Jurkat, Clone E6-1 (cell line): ENCODE data around the gene DLX2. TPM values are rescaled to one million over a fixed set of nuclear protein-coding genes. Genes with fewer than 3 reads are reported as not detected.
"Not testable (repeated sequence)": the region's sequence is repeated elsewhere in the genome, so short reads cannot be mapped to it uniquely, and the experiment has no call there.

Experiments used
- DNase-seq: peaks from one replicate; pipeline ENCODE4 v3.0.0-alpha.2; 2011; ENCODE audit warnings: low read depth, low spot score
- H3K4me3 ChIP-seq: 2 replicates; pipeline ENCODE4 v1.5.1; 2011; ENCODE audit warnings: mild to moderate bottlenecking, low read length, control low read depth, moderate library complexity
- polyA plus RNA-seq: library from polyadenylated mRNA; unstranded; fragments of >200 nt; gene quantifications from one replicate; pipeline ENCODE4 v1.2.1, GENCODE V29; 2012; ENCODE audit warnings: missing spikeins; ENCODE audit not compliant: insufficient read length, insufficient read depth

Gene DLX2
- 0.42 TPM for polyA plus RNA-seq

DNA sequence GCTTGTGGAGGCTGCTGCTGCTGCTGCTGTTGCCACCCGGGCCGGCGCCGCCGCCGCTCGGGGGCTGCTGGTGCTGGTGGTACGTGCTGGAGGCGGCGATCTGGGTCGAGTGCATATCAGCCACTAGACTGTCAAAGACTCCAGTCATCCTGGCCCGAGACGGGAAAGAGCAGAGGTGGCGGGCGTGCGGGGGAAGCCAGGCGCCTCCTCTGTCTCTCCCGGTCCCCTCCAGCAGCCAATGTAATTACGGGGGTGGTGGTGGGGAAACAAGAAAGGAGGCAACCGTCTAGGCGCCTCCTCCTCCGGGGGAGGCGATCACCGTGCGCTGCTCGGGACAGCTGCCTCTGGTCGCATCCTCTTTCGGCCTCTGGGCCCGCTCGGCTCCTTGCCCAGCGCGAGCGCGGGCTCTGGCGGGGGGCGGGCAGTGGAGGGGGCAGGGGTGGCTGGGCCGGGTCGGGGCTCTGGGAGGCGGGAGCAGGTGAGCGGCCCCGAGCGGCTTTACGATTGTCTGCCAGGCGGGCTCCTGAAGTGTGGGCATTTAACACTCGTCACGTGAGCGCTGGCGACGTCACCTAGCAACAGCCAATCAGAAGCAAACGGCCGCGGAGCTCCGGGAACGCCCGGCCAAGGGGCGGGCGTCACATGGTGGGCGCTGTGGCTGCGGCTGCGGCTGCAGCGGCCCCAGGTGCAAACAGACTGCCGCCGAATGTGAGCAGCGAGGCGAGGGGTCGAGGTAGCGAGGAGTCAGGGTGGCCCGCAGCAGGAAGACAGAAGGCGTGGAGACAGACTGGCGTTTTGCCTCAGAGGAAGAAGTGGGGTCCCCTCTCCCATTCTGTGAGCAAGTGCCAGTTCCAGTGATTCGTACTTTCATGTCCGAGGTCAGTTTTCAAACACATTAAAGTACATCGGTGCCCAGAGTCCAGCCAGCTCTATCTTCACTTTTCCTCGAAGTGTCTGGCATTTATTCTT lies at the start of gene DLX2:
DLX2 (minus strand) TSS at position 510 of the 969 bp plus-strand sequence; CDS start at position 148, 362 bp downstream.
- peak; percentile 91 for DNase-seq

DNA sequence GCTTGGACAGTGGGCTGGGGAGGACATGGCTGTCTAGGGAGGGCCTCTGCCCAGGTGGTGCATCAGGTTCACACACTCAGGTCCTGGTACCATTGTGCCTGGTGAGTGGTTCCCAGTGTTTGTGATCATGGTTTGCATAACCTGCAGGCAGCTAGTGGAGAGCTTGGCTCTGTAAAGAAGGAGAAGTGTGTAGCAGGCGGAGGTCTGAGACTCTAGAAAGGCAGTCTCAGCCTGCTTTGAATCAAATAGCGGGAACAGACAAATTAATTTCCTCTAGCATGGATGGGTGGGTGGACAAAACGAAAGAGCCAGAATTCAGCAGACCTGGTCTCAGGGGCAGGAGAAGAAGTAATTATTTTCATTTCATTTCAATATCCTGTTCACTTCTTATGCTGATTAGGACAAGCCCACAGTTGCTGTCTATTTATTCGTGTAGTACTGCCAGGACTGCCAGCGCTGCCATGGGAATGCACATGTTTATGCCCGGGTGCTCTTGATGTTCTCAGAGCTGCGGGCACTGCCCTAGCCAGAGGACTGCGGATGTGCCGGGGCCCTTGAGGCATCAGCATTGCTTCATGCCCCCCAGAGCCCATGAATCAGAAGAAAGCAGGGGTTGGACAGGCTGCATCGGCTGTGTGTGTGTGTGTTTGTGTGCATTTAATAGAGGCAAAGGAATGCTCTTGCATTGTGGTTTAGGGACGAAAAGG lies 45.4 kb upstream of the DLX2 start:
- no peak overlapping the region for H3K4me3 ChIP-seq
- DNase-seq: no peak

More for the DNA sequence above, at the start of gene DLX2:
- peak within 1 kb of the TSS; percentile 68 for H3K4me3 ChIP-seq

GRCh38 chr2:172143817-172144216 lies 41.1 kb upstream of the DLX2 start:
- no peak for DNase-seq
- no peak overlapping the region for H3K4me3 ChIP-seq

DNA sequence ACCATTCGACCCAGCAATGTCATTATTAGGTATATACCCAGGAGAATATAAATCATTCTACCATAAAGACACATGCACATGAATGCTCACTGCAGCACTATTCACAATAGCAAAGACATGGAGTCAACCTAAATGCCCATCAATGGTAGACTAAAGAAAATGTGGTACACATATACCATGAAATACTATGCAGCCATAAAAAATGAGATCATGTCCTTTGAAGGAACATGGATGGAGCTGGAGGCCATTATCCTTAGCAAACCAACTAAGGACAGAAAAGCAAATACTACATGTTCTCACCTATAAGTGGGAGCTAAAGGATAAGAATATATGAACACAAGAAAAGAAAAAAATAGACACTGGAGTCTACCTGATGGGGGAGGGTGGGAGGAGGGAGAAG lies 36.0 kb upstream of the DLX2 start:
- H3K4me3 ChIP-seq: not testable (repeated sequence)

GRCh38 chr2:172137943-172138342 lies 35.2 kb upstream of the DLX2 start:
- H3K4me3 ChIP-seq: no peak overlapping the region
- DNase-seq: no peak

More for the DNA sequence above, 36.0 kb upstream of the DLX2 start:
- DNase-seq: not testable (repeated sequence)

- H3K4me3 ChIP-seq: no peak overlapping the region
- no peak for DNase-seq
Measured at GRCh38 chr2:172137109-172137508, 34.4 kb upstream of the DLX2 start.

DNA sequence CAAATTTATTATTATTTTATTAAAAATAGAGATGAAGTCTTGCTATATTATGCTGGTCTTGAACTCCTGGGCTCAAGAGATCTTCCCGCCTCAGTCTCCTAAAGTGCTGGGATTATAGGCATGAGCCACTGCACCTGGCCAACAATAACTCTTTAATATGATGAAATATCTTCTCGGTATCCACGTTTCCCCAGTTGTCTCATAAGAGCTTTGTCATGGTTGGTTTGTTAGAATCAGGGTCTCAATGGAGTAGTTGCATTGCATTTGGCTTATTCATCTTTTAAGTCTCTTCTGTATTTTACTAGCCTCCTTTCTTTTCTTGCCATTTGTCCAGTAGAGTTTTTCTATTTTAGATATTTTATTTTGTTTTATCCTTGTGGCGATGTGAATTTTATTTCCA lies 32.7 kb upstream of the DLX2 start:
- DNase-seq: no peak

GRCh38 chr2:172134270-172134669 lies 31.6 kb upstream of the DLX2 start:
- DNase-seq: no peak
- no peak overlapping the region for H3K4me3 ChIP-seq

More for the DNA sequence above, 32.7 kb upstream of the DLX2 start:
- no peak overlapping the region for H3K4me3 ChIP-seq

DNA sequence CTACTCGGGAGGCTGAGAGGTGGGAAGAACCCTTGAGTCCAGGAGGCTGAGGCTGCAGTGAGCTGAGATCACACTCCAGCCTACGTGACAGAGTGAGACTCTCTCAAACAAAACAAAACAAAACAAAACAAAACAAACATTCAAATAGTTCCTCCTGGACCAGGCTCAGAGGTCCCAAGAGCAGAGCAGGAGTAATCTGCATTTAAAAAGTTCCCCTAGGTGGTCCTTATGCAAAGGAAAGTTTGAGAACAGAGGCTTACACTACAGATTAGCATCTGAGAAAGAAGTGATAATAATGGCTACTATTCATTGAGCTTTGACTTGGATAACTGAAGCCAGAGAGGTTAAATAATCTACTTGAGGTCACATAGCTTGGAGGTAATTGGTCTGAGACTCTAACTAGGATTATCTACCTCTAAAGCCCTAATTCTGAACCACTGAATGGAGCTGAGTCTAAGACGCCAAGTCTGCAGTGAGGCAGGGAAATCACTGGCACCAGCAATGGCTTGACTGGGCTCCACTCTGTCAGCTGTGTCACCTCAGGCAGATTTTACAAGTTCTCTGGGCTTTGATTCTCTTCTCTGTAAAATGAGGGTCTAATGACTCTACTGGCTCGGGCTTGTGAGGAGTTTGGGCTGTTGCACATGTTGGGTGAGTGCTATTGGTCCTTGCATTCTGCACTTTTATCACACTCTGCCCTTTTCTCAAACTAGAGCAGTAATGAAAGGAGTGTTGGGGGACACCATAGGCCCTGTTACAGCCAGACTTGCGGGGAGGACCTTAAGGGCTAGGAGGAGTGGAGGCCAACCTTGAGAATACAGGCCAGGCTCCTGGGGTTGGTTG lies 29.2 kb upstream of the DLX2 start:
- DNase-seq: no peak

GRCh38 chr2:172129404-172129803 lies 26.7 kb upstream of the DLX2 start:
- H3K4me3 ChIP-seq: no peak overlapping the region
- DNase-seq: no peak

More for the DNA sequence above, 29.2 kb upstream of the DLX2 start:
- H3K4me3 ChIP-seq: no peak overlapping the region

- no peak for DNase-seq
- H3K4me3 ChIP-seq: no peak overlapping the region
Measured at GRCh38 chr2:172128484-172128883, 25.8 kb upstream of the DLX2 start.

GRCh38 chr2:172120118-172120517 lies 17.4 kb upstream of the DLX2 start:
- no peak for DNase-seq
- H3K4me3 ChIP-seq: no peak overlapping the region

DNA sequence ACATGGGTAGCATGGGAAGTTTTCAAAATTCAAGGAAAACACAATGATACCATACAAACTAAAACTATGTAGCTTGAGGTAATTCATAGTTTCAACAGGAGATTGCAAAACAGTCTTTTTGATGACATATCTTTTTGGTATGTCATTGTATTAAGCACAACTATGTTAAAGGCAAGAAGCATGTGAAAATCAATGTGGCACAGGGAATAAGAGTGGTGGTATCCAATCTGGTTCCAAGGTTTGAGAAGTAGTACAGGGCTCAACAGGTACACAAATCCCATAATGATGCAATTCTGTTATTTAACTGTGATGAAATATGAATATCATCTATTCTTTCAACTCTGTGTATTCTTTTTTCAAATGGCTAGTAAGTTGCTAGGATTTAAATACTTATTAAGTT lies 16.4 kb upstream of the DLX2 start:
- DNase-seq: no peak
- H3K4me3 ChIP-seq: no peak overlapping the region

DNA sequence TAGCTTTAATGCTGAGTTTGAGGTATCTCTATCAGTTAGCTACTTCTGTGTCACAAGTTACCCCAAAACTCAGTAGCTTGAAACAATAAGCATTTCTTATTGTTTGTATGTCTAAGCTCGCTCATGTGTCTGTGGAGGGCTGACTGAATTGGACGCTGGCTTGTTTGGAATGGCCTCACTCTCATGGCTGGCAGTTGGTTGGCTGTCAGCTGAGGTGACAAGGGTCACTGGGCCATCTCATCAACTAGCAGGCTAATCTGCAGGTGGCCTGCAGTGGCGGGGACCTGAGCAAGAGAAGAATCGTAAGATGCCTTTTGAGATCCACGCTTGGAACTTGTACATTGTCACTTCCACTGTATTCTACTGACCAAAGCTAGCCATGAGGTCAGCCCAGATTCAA lies 13.4 kb upstream of the DLX2 start:
- H3K4me3 ChIP-seq: no peak overlapping the region

DNA sequence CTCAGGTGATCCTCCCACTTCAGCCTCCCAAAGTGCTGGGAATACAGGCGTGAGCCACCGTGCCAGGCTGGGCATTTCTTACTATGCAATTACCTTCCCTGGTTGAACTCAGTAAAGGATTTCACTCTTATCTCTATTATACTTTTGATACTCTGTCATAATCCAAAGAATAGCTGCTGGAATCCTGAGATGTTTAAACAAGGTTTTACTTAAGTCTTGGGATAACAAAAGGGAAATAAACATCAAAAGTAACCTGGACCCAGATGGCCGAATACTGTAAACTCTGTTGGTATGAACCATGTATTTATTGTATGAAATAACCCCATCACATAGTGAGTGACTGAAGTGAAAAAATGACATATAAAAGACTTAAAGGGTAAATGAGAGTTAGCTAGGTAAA lies 11.9 kb upstream of the DLX2 start:
- DNase-seq: no peak
- H3K4me3 ChIP-seq: no peak overlapping the region

More for the DNA sequence above, 13.4 kb upstream of the DLX2 start:
- no peak for DNase-seq

DNA sequence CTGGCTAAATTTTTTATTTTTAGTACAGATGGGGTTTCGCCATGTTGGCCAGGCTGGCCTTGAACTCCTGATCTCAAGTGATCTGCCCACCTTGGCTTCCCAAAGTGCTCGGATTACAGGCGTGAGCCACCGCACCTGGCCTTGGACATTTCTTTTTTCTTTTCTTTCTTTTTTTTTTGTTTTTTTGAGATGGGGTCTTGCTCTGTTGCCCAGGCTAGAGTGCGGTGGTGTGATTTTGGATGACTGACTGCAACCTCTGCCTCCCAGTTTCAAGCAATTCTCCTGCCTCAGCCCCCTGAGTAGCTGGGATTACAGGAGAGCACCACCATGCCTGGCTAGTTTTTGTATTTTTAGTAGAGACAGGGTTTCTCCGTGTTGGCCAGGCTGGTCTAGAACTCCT lies 11.5 kb upstream of the DLX2 start:
- H3K4me3 ChIP-seq, DNase-seq: not testable (repeated sequence)

DNA sequence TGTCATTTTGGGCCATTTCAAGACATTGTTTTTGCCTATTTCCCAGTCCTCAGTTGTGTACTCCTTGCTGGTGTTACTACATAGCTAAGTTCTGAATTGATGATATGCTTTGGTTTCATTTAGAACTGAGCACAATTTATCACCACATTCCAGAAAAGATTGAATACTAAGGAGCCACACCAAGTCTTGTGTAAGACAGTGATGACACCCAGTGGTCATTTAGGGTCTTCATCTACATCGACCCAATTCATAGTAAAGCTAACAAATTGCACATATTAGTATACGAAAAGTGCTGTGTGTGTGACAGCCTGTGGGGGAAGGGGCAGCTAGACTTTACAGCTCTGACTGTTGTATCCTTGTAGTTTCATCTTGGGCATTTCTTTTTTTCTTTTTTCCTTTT lies 10.9 kb upstream of the DLX2 start:
- peak; percentile 55 for DNase-seq

DNA sequence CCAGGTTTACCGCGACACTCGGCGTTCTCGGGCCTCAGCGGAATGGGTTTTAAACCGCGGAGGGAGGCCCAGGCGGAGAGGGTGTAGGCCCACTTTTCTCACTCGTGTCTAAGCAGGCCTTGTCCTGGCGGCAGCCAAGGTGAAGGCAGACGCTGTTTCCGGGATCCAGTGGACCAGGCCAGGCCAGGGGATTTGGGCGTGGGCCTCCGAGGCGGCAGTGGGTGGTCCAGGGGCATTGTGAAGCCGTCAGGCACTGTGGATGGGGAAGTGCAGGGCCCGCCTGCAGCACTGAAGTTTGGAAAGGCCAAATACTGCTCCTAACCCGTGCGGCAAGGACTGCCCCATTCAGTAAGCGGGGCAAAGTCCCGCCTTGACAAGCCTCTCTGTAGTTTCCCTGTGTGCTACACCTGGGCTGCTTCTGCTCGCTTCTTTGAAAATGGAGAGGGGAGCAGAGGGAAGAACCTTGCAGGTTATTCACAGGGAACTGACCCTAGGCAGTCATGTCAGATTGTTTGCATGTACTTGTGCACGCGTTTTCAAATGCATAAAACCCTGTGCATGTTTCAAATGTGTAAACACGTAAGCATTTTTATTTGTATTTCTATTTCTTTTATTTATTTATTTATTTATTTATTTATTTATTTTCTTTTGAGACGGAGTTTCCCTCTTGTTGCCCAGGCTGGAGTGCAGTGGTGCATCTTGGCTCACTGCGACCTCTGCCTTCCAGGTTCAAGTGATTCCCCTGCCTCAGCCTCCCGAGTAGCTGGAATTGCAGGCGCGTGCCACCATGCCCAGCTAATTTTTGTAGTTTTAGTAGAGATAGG lies 7.5 kb upstream of the DLX2 start:
- H3K4me3 ChIP-seq: no peak overlapping the region
- DNase-seq: no peak

More for the DNA sequence above, 10.9 kb upstream of the DLX2 start:
- no peak overlapping the region for H3K4me3 ChIP-seq
